Neural progenitor cell (in vitro differentiated cells): ENCODE measurements around the gene AARSD1.
"Not testable (repeated sequence)": the region's sequence is repeated elsewhere in the genome, so short reads cannot be mapped to it uniquely, and the experiment has no call there.

ENCODE experiments used
- CTCF ChIP-seq: fragments of 200-600 bp; sonication (generic); IDR thresholded peaks from 2 replicates; pipeline ENCODE4 v1.5.1; 2017; ENCODE audit warnings: antibody characterized with exemption, mild to moderate bottlenecking
- EZH2 ChIP-seq: fragments of 200-600 bp; sonication (generic); IDR thresholded peaks from 2 replicates; pipeline ENCODE4 v1.6.1; 2017; ENCODE audit warnings: antibody characterized with exemption, mild to moderate bottlenecking, moderate library complexity
- EZH2phosphoT487 ChIP-seq: fragments of 200-600 bp; sonication (generic); IDR thresholded peaks from 2 replicates; pipeline ENCODE4 v1.6.1; 2017; ENCODE audit warnings: antibody characterized with exemption

- TF ChIP-seq CTCF, EZH2phosphoT487, EZH2: not testable (repeated sequence)
These were observed 40.8 kb downstream of the AARSD1 start for GRCh38 chr17:42923472-42923871.
